ENCODE results near the gene STK39. TPM values are rescaled to one million over a fixed set of nuclear protein-coding genes. Genes with fewer than 3 reads are reported as not detected.

STK39 gene
- total RNA-seq, 1 donor = 18.1 TPM

DNA sequence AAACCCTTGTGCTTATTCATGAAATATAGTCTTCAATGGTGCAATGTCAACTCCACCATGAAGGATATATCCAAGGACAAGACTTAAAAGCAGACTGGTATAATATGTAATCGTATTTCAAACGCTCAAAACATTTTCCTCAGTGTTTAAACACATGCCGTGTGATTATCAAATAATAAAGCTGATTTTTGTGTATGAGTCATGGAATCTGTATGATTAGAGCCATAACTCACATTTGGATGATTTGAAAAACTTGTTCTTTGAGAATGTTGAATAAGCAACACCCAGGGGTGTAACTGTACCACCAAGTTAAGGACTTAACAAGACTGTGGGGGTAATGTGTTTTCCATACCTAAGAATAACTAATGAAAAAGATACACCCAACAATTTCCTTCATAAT is 215.3 kb downstream of the STK39 start:
- no peak for DNase-seq (ENCODE audit: insufficient read length, low spot score, missing footprints)
- H2AFZ ChIP-seq (ENCODE audit: low read length) = no peak overlapping the region

DNA sequence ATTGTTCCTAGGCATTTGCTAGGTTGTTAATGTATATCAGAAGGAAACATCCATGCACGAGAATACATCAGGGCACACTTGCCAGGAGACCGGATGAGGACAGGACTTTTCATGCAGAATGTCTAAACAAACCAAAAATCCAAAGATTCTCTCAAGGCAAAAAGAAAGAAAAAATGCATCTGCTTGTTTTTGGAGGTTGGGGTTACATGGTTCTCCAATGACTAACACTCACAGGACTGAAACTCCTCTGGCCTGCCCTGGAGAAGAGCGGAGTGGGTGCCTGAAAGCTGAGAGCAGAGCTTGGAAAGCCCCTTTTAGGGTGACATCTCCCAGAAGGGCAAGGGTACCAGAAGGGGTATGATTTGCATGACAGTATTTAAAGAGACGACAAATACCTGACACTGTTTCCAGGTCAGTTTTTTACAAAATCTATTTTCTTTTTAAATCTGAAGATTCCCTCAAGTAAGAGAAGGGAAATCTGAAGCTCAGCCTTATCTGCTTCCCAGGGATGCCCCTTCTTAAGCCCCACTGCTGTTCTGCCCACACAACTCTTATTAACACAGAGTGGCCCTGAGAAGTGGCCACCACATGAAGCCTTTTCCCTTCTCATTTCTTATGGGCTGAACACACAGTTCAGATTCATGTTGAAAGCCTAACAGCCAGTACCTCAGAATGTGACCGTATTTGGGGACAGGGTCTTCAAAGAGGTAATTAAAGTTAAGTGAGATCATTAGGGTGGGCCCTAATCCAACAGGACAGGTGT is 216.4 kb downstream of the STK39 start:
- peak overlapping the region; percentile 40 for H3K4me2 ChIP-seq (ENCODE audit: insufficient read depth, low read length)
- H3K27ac ChIP-seq (ENCODE audit: low read depth, low read length) = peak overlapping the region; percentile 86

More for the DNA sequence above, 215.3 kb downstream of the STK39 start:
- Histone ChIP-seq H3K4me2 (ENCODE audit: insufficient read depth, low read length) (no peak overlapping the region), H3K27ac (ENCODE audit: low read depth, low read length) (peak overlapping the region; percentile 86), H3K9me3 (ENCODE audit: low read depth, low read length) (no peaks in the 10 kb centered on the region), H3K4me1 (ENCODE audit: insufficient read depth, low read length) (peaks cover 32% of the 10 kb centered on the region), H3K27me3 (ENCODE audit: insufficient read depth, low read length) (no peaks in the 10 kb centered on the region), H3K36me3 (ENCODE audit: insufficient read depth, low read length) (no peaks in the 10 kb centered on the region), H4K20me1 (ENCODE audit: insufficient read depth, low read length) (no peaks in the 10 kb centered on the region), H3K4me3 (ENCODE audit: insufficient read depth, low read length) (no peak overlapping the region), H3K79me2 (ENCODE audit: insufficient read depth, low read length) (no peaks in the 10 kb centered on the region)
- TF ChIP-seq, protein P1, sequence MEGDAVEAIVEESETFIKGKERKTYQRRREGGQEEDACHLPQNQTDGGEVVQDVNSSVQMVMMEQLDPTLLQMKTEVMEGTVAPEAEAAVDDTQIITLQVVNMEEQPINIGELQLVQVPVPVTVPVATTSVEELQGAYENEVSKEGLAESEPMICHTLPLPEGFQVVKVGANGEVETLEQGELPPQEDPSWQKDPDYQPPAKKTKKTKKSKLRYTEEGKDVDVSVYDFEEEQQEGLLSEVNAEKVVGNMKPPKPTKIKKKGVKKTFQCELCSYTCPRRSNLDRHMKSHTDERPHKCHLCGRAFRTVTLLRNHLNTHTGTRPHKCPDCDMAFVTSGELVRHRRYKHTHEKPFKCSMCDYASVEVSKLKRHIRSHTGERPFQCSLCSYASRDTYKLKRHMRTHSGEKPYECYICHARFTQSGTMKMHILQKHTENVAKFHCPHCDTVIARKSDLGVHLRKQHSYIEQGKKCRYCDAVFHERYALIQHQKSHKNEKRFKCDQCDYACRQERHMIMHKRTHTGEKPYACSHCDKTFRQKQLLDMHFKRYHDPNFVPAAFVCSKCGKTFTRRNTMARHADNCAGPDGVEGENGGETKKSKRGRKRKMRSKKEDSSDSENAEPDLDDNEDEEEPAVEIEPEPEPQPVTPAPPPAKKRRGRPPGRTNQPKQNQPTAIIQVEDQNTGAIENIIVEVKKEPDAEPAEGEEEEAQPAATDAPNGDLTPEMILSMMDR (IDR thresholded peaks at IDR 0.05; ENCODE audit: extremely low read depth, low read depth, low read length) = no peak

DNA sequence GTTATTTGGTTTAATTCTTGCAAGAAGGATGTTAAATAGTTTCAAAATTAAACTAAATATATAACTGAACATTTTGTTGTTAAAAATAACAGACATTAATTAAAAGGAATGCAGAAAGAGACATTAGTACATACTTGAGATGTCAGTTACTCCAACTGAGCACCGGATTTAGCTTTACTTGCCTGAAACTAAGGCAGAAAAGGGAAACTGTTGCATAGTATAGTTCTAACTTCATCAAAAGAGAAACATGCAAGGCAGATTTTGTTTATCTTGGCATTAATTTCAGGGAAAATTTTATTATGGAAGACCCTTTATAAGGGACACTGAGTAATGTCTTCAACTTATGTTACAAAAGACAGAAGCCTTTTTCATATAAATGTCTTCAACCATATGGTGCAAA is 218.3 kb downstream of the STK39 start:
- Histone ChIP-seq H3K4me2 (ENCODE audit: insufficient read depth, low read length) (no peak overlapping the region), H2AFZ (ENCODE audit: low read length) (no peak overlapping the region), H3K4me3 (ENCODE audit: insufficient read depth, low read length) (no peak overlapping the region), H3K27ac (ENCODE audit: low read depth, low read length) (no peak overlapping the region), H3K27me3 (ENCODE audit: insufficient read depth, low read length) (no peaks in the 10 kb centered on the region), H3K79me2 (ENCODE audit: insufficient read depth, low read length) (no peaks in the 10 kb centered on the region), H3K9me3 (ENCODE audit: low read depth, low read length) (no peaks in the 10 kb centered on the region), H3K4me1 (ENCODE audit: insufficient read depth, low read length) (peaks cover 32% of the 10 kb centered on the region), H4K20me1 (ENCODE audit: insufficient read depth, low read length) (no peaks in the 10 kb centered on the region), H3K36me3 (ENCODE audit: insufficient read depth, low read length) (no peaks in the 10 kb centered on the region)
- no peak for DNase-seq (ENCODE audit: insufficient read length, low spot score, missing footprints)
- TF ChIP-seq, protein P1 (IDR thresholded peaks at IDR 0.05; ENCODE audit: extremely low read depth, low read depth, low read length) = no peak

More for the DNA sequence above, 216.4 kb downstream of the STK39 start:
- Histone ChIP-seq H2AFZ (ENCODE audit: low read length) (no peak overlapping the region), H3K79me2 (ENCODE audit: insufficient read depth, low read length) (no peaks in the 10 kb centered on the region), H3K36me3 (ENCODE audit: insufficient read depth, low read length) (no peaks in the 10 kb centered on the region), H3K9me3 (ENCODE audit: low read depth, low read length) (no peaks in the 10 kb centered on the region), H3K4me1 (ENCODE audit: insufficient read depth, low read length) (peaks cover 32% of the 10 kb centered on the region), H4K20me1 (ENCODE audit: insufficient read depth, low read length) (no peaks in the 10 kb centered on the region), H3K4me3 (ENCODE audit: insufficient read depth, low read length) (no peak overlapping the region), H3K27me3 (ENCODE audit: insufficient read depth, low read length) (no peaks in the 10 kb centered on the region)
- TF ChIP-seq, protein P1 (IDR thresholded peaks at IDR 0.05; ENCODE audit: extremely low read depth, low read depth, low read length) = no peak
- peak; percentile 71 for DNase-seq (ENCODE audit: insufficient read length, low spot score, missing footprints)

DNA sequence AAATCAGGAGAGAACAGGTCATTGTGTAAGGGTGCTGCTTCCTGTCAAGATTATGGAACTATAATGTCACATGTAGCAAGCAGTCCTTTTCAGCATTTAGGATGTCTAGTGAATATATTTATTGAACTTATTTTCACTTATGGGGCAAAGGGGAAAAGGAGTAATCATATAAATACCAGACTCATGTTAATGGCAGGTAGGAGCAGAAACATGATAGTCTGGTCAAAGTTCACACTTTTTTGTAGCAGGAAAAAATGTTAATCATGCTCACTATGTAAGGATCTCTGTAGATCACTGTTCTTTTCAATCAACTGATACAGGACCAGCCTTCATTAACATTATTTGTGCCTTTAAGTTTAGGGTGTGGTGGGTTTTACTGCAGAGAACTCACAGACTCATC is 219.0 kb downstream of the STK39 start:
- no peak overlapping the region for H3K27ac ChIP-seq (ENCODE audit: low read depth, low read length)
- DNase-seq (ENCODE audit: insufficient read length, low spot score, missing footprints) = no peak
- TF ChIP-seq, protein P1 (IDR thresholded peaks at IDR 0.05; ENCODE audit: extremely low read depth, low read depth, low read length) = no peak
- no peaks in the 10 kb centered on the region for H3K36me3 ChIP-seq (ENCODE audit: insufficient read depth, low read length)
- no peak overlapping the region for H2AFZ ChIP-seq (ENCODE audit: low read length)
- H3K4me3 ChIP-seq (ENCODE audit: insufficient read depth, low read length) = no peak overlapping the region
- no peaks in the 10 kb centered on the region for H3K9me3 ChIP-seq (ENCODE audit: low read depth, low read length)
- no peaks in the 10 kb centered on the region for H4K20me1 ChIP-seq (ENCODE audit: insufficient read depth, low read length)
- H3K79me2 ChIP-seq (ENCODE audit: insufficient read depth, low read length) = no peaks in the 10 kb centered on the region
- H3K27me3 ChIP-seq (ENCODE audit: insufficient read depth, low read length) = no peaks in the 10 kb centered on the region
- peaks cover 32% of the 10 kb centered on the region for H3K4me1 ChIP-seq (ENCODE audit: insufficient read depth, low read length)
- no peak overlapping the region for H3K4me2 ChIP-seq (ENCODE audit: insufficient read depth, low read length)

Data from osteoblast (primary cell).